Activated CD4-positive, alpha-beta T cell treated with anti-CD3 and anti-CD28 coated beads, Interleukin-2, amount 10 ng/mL, durations not matched to agents 7 days and 5 days (primary cell): ENCODE data around the gene PLD4. TPM values are rescaled to one million over a fixed set of nuclear protein-coding genes. Genes with fewer than 3 reads are reported as not detected.
"Not testable (repeated sequence)": the region's sequence is repeated elsewhere in the genome, so short reads cannot be mapped to it uniquely, and the experiment has no call there.

ENCODE experiments used
- CTCF ChIA-PET: fragments of 350-600 bp; sonication (Branson Sonifier 250); formaldehyde crosslinking; loops from one replicate; lab custom pipeline; 2021; ENCODE audit warnings: antibody characterized with exemption; lab: Charles Lee
- POLR2A ChIA-PET: fragments of 350-600 bp; sonication (Branson Sonifier 250); formaldehyde crosslinking; loops from one replicate; lab custom pipeline; 2021; ENCODE audit warnings: antibody characterized with exemption; lab: Charles Lee
- DNase-seq: peaks from one replicate; pipeline ENCODE4 v3.0.0-alpha.2; 2020
- H3K27ac Mint-ChIP-seq: one replicate; pipeline ENCODE4 v1.8.0; 2021; ENCODE audit warnings: mild to moderate bottlenecking, moderate library complexity, mixed read lengths
- H3K27me3 Mint-ChIP-seq: one replicate; pipeline ENCODE4 v1.8.0; 2021; ENCODE audit warnings: mixed read lengths
- H3K36me3 Mint-ChIP-seq: one replicate; pipeline ENCODE4 v1.8.0; 2021; ENCODE audit warnings: low read depth, mixed read lengths
- H3K4me1 Mint-ChIP-seq: one replicate; pipeline ENCODE4 v1.8.0; 2021; ENCODE audit warnings: mixed read lengths
- H3K4me3 Mint-ChIP-seq: one replicate; pipeline ENCODE4 v1.8.0; 2021; ENCODE audit warnings: mild to moderate bottlenecking, moderate library complexity, mixed read lengths
- H3K9me3 Mint-ChIP-seq: one replicate; pipeline ENCODE4 v1.8.0; 2021; ENCODE audit warnings: mixed read lengths
- total RNA-seq, 2 experiments: library from RNA; stranded (reverse); gene quantifications; one replicate each; pipeline ENCODE4 v1.2.3, GENCODE V29; 2021

PLD4 gene
- total RNA-seq, 2 experiments from 2014 or later, result not detected

GRCh38 chr14:104945986-104946965 is 21.6 kb downstream of the PLD4 start:
- POLR2A ChIA-PET, H3K36me3 Mint-ChIP-seq, H3K27ac Mint-ChIP-seq, H3K9me3 Mint-ChIP-seq, H3K27me3 Mint-ChIP-seq, H3K4me1 Mint-ChIP-seq, H3K4me3 Mint-ChIP-seq, DNase-seq, CTCF ChIA-PET: not testable (repeated sequence)

- POLR2A ChIA-PET, H3K4me1 Mint-ChIP-seq, H3K27me3 Mint-ChIP-seq, H3K9me3 Mint-ChIP-seq, CTCF ChIA-PET, H3K27ac Mint-ChIP-seq, DNase-seq, H3K36me3 Mint-ChIP-seq, H3K4me3 Mint-ChIP-seq: not testable (repeated sequence)
These were observed 22.5 kb downstream of the PLD4 start for GRCh38 chr14:104947201-104947600.

- H3K27ac Mint-ChIP-seq, H3K4me3 Mint-ChIP-seq, DNase-seq, H3K4me1 Mint-ChIP-seq, H3K27me3 Mint-ChIP-seq, POLR2A ChIA-PET, H3K9me3 Mint-ChIP-seq, H3K36me3 Mint-ChIP-seq, CTCF ChIA-PET: not testable (repeated sequence)
These were observed 23.4 kb downstream of the PLD4 start for GRCh38 chr14:104947881-104948735.

DNA sequence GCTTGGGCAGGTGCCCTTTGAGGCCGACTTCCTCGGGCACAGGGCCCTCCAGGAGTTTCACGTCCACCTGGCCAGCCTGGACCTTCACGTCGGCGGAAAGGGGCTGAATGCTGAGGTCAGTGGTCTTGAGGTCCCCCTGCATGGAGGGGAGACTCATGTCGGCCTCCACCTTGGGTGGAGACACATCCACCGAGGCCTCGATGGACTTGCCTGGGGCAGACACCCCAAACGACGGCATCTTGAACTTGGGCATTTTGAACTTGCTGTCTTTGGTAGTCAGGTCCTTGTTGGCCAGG is 24.0 kb downstream of the PLD4 start:
- no peaks in the 10 kb centered on the region for H3K9me3 Mint-ChIP-seq
- H3K4me1 Mint-ChIP-seq, result no peaks in the 10 kb centered on the region
- H3K27ac Mint-ChIP-seq, result no peak overlapping the region
- DNase-seq, result no peak
- CTCF ChIA-PET, result no interaction called here
- no peaks in the 10 kb centered on the region for H3K27me3 Mint-ChIP-seq
- POLR2A ChIA-PET, result no interaction called here
- no peak overlapping the region for H3K4me3 Mint-ChIP-seq
- no peaks in the 10 kb centered on the region for H3K36me3 Mint-ChIP-seq

- H3K27me3 Mint-ChIP-seq, H3K9me3 Mint-ChIP-seq, H3K27ac Mint-ChIP-seq, H3K4me3 Mint-ChIP-seq, H3K4me1 Mint-ChIP-seq, POLR2A ChIA-PET, DNase-seq, H3K36me3 Mint-ChIP-seq, CTCF ChIA-PET: not testable (repeated sequence)
These were observed 24.8 kb downstream of the PLD4 start for GRCh38 chr14:104949406-104949955.

DNA sequence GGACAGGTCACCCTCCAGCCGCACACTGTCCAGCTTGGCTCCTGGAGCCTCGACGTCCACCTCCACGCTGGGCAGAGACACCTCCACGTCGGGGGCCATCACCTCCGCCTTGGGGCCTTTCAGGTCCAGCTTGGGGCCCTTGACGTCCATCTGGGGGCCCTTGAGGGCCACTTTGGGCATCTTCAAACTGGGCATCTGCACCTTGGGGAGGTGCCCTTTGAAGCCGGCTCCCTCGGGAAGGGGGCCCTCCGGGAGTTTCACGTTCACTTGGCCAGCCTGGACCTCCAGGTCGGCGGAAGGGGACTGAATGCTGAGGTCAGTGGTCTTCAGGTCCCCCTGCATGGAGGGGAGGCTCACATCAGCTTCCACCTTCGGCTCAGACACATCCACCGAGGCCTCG is 25.3 kb downstream of the PLD4 start:
- no peak overlapping the region for H3K27ac Mint-ChIP-seq

GRCh38 chr14:104950701-104951100 is 26.0 kb downstream of the PLD4 start:
- DNase-seq, H3K9me3 Mint-ChIP-seq, H3K27ac Mint-ChIP-seq, H3K27me3 Mint-ChIP-seq, H3K36me3 Mint-ChIP-seq, H3K4me1 Mint-ChIP-seq, H3K4me3 Mint-ChIP-seq, POLR2A ChIA-PET, CTCF ChIA-PET: not testable (repeated sequence)

More for the DNA sequence above, 25.3 kb downstream of the PLD4 start:
- Mint-ChIP-seq H3K27me3 (no peaks in the 10 kb centered on the region), H3K4me3 (no peak overlapping the region), H3K4me1 (no peaks in the 10 kb centered on the region), H3K36me3 (no peaks in the 10 kb centered on the region), H3K9me3 (no peaks in the 10 kb centered on the region)
- ChIA-PET POLR2A (no interaction called here), CTCF (no interaction called here)
- no peak for DNase-seq

- CTCF ChIA-PET, H3K27ac Mint-ChIP-seq, H3K4me3 Mint-ChIP-seq, H3K36me3 Mint-ChIP-seq, H3K27me3 Mint-ChIP-seq, DNase-seq, H3K4me1 Mint-ChIP-seq, H3K9me3 Mint-ChIP-seq, POLR2A ChIA-PET: not testable (repeated sequence)
These were observed 27.4 kb downstream of the PLD4 start for GRCh38 chr14:104951863-104952657.

- peaks cover 6% of the 10 kb centered on the region for H3K27me3 Mint-ChIP-seq
- H3K9me3 Mint-ChIP-seq, result no peaks in the 10 kb centered on the region
- POLR2A ChIA-PET, result no interaction called here
- H3K27ac Mint-ChIP-seq, result no peak overlapping the region
- H3K36me3 Mint-ChIP-seq, result no peaks in the 10 kb centered on the region
- CTCF ChIA-PET, result no interaction called here
- DNase-seq, result no peak
- H3K4me3 Mint-ChIP-seq, result no peak overlapping the region
- no peaks in the 10 kb centered on the region for H3K4me1 Mint-ChIP-seq
These were observed 28.4 kb downstream of the PLD4 start for GRCh38 chr14:104953097-104953496.

GRCh38 chr14:104953896-104954656 is 29.4 kb downstream of the PLD4 start:
- no peaks in the 10 kb centered on the region for H3K4me1 Mint-ChIP-seq
- H3K9me3 Mint-ChIP-seq, result no peaks in the 10 kb centered on the region
- ChIA-PET POLR2A (no interaction called here), CTCF (interaction anchor here (0.5 kb wide), 1 partner anchor 51 kb away, joined by 3 read pairs; no protein-coding TSS in a partner anchor)
- peaks cover 9% of the 10 kb centered on the region for H3K27me3 Mint-ChIP-seq
- H3K36me3 Mint-ChIP-seq, result no peaks in the 10 kb centered on the region
- DNase-seq, result no peak
- no peak overlapping the region for H3K27ac Mint-ChIP-seq
- no peak overlapping the region for H3K4me3 Mint-ChIP-seq

GRCh38 chr14:104954746-104955395 is 30.2 kb downstream of the PLD4 start:
- Mint-ChIP-seq H3K27me3 (peaks cover 10% of the 10 kb centered on the region), H3K4me1 (no peaks in the 10 kb centered on the region), H3K27ac (no peak overlapping the region), H3K36me3 (no peaks in the 10 kb centered on the region), H3K9me3 (no peaks in the 10 kb centered on the region), H3K4me3 (no peak overlapping the region)
- ChIA-PET CTCF (no interaction called here), POLR2A (no interaction called here)
- DNase-seq, result no peak

GRCh38 chr14:104955396-104955770 is 30.7 kb downstream of the PLD4 start:
- CTCF ChIA-PET, result no interaction called here
- no peaks in the 10 kb centered on the region for H3K9me3 Mint-ChIP-seq

More at GRCh38 chr14:104955396-104955770, 30.7 kb downstream of the PLD4 start:
- no peak overlapping the region for H3K4me3 Mint-ChIP-seq
- H3K27ac Mint-ChIP-seq, result no peak overlapping the region
- POLR2A ChIA-PET, result no interaction called here
- H3K36me3 Mint-ChIP-seq, result no peaks in the 10 kb centered on the region
- no peaks in the 10 kb centered on the region for H3K4me1 Mint-ChIP-seq
- H3K27me3 Mint-ChIP-seq, result peaks cover 13% of the 10 kb centered on the region
- no peak for DNase-seq
